Measurements from ENCODE around the gene SLC4A5. TPM values are rescaled to one million over a fixed set of nuclear protein-coding genes. Genes with fewer than 3 reads are reported as not detected.

Gene SLC4A5
- total RNA-seq, 4 donors from 2014 or later: 18.3 to 94.5 (median 59.8) TPM

DNA sequence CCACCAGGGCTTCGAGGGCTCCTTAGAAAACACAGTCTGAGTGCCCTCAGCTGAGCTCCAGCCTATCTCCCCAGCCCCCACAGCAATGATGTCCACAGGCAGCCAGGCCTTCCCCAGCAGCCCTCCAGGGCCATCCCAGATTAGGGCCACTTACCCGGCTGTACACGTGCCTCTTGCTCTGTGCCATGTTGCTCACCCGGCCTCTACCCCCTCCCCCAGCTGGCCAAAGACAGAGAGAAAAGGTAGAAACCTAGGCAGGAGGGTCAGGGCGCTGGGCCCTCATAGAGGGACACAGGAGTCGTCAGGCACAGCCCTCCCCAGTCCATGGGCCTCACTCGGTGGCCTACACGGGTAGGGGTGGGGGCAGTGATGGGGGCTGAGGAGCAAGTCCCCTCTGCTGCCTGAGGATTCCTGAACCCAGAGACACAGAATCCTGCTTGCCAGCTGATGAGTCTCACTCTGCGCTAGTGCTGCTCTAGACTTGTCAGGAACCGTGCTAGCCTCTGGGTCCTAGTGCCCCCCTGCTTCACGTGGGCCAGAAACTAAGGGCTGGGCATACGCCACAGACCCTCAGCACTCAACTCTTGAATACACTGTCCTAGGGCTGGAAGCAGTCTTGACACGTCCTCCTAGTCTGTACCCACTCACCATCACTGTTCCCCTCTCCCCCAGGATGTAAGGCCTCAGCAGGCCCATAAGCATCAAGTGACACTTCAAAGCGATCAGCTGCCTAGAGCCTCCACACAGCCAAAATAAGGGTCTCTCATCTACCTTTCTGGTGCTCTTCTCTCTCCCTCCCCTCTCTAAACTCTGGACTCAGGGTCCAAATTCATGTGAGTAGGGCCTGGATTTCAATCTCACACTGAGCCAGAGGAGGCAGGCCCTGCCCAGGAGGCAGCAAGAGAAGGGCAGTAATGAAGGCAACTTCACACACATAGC is 36.9 kb upstream of the SLC4A5 start, which contains the start of gene DCTN1:
Gene DCTN1 (minus strand): TSS at position 461 of the 939 bp plus-strand sequence. CDS start 274 bp downstream, at position 187.
- intact Hi-C loops (cut with DNase I): no loop called here
- no peak for TF ChIP-seq POLR2A (IDR thresholded peaks at IDR 0.05)
- TF ChIP-seq, protein P1, sequence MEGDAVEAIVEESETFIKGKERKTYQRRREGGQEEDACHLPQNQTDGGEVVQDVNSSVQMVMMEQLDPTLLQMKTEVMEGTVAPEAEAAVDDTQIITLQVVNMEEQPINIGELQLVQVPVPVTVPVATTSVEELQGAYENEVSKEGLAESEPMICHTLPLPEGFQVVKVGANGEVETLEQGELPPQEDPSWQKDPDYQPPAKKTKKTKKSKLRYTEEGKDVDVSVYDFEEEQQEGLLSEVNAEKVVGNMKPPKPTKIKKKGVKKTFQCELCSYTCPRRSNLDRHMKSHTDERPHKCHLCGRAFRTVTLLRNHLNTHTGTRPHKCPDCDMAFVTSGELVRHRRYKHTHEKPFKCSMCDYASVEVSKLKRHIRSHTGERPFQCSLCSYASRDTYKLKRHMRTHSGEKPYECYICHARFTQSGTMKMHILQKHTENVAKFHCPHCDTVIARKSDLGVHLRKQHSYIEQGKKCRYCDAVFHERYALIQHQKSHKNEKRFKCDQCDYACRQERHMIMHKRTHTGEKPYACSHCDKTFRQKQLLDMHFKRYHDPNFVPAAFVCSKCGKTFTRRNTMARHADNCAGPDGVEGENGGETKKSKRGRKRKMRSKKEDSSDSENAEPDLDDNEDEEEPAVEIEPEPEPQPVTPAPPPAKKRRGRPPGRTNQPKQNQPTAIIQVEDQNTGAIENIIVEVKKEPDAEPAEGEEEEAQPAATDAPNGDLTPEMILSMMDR (IDR thresholded peaks at IDR 0.05): no peak
- H3K9me3 ChIP-seq: no peaks in the 10 kb centered on the region
- peak; percentile 38 to 42 for DNase-seq
- H3K27me3 ChIP-seq: no peaks in the 10 kb centered on the region
- peaks cover 19 to 32% of the 10 kb centered on the region in 2 donors for H3K4me1 ChIP-seq
- H3K36me3 ChIP-seq: peaks cover 7 to 13% of the 10 kb centered on the region in 2 donors
- H3K27ac ChIP-seq: no peak within 1 kb of the TSS
- peak within 1 kb of the TSS in 1 of 3 donors; percentile 18 for H3K4me3 ChIP-seq (replicated peaks in 1 of 3)
- WGBS, 2 donors: 25 to 27% methylated on average over 8 to 14 of the region's 14 CpGs

DNA sequence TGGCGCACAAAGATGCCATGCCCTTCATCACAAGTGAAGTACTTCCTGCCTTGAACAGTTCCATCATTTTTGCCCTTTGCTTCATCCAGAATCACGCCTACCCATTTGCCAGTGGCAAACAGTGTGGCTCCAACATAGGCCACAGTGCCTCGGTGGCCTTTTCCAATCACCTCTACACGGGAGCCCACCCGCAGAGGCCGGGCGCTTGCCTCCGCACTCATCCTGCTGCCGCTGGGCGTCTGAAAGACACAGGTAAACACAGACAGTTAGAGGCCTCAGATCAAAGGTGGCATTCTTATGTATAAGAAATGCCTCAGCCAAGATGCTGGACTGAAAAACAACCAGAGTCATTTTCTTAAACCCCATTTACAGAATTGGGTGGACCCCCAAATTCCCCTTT is 34.8 kb upstream of the SLC4A5 start:
- H3K4me3 ChIP-seq (replicated peaks in 1 of 3): no peak overlapping the region
- no peaks in the 10 kb centered on the region for H3K9me3 ChIP-seq
- DNase-seq: no peak
- intact Hi-C loops (cut with DNase I): no loop called here
- no peak for TF ChIP-seq POLR2A (IDR thresholded peaks at IDR 0.05)
- TF ChIP-seq, protein P1 (IDR thresholded peaks at IDR 0.05): no peak
- peaks cover 7 to 13% of the 10 kb centered on the region in 2 donors for H3K36me3 ChIP-seq
- no peak overlapping the region for H3K27ac ChIP-seq
- H3K4me1 ChIP-seq: peaks cover 13 to 35% of the 10 kb centered on the region in 2 donors
- H3K27me3 ChIP-seq: no peaks in the 10 kb centered on the region
- 92 to 94% methylated on average over 10 of the region's 10 CpGs for WGBS, 2 donors

DNA sequence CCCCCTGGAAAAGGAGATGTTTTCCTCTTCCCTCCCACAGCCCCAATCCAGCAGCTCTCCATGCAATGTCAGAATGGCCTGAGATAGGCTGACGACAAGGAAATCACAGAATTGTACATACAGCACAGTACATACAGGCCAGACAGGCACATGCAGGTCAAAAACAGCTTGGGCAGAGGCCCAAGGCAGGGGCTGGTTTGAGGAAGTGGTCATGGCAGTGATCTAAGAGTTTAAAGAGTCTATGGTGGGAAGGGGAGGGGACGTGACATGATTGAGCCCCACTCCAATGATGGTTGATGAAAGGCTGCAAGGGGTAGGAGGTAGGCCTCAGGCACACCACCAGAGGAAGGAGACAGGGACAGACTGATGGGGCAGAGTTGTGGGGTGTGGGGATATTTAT is 32.6 kb upstream of the SLC4A5 start:
- H3K4me3 ChIP-seq (replicated peaks in 1 of 3): no peak overlapping the region
- DNase-seq: no peak
- peaks cover 11 to 16% of the 10 kb centered on the region in 2 donors for H3K36me3 ChIP-seq
- no peaks in the 10 kb centered on the region for H3K9me3 ChIP-seq
- 90 to 93% methylated on average over 2 of the region's 2 CpGs for WGBS, 2 donors
- no peak overlapping the region for H3K27ac ChIP-seq
- intact Hi-C loops (cut with DNase I): no loop called here
- H3K27me3 ChIP-seq: no peaks in the 10 kb centered on the region
- TF ChIP-seq POLR2A (IDR thresholded peaks at IDR 0.05): no peak
- TF ChIP-seq, protein P1 (IDR thresholded peaks at IDR 0.05): no peak
- H3K4me1 ChIP-seq: peaks cover 13 to 32% of the 10 kb centered on the region in 2 donors

DNA sequence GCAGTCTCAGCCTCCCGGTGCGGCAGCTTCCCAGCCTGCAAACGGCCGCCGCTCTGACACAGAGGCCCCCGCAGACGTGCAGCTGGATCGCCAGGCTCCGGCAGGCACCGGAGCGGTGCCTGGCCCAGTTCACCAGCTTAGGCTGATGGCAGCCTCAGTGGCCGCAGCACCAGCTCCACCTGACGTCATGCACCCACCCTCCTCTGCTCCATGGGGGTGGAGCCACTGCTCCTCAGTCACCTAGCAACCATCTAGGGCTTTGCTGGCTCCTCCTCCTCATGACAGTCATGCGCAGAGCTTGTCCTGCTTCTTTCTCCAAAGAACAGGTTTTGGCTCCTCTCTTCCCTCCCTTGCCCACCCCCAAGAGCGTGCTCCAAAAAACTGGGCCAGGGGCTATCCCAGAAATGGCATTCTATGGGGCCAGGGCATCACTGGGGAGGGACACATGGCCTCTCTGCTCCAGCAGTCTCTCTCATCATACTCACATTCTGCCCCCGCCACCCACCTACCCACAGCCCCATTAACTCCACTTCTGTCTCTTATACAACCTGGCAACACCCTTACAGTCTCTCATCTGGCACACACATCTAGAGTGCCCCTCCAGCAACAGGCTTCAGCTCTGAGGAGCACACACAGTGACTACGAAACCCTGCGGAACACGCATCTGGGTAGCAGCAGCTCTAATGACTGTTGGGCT is 31.4 kb upstream of the SLC4A5 start:
- H3K4me1 ChIP-seq: peaks cover 1 to 20% of the 10 kb centered on the region in 2 donors
- 33 to 54% methylated on average over 13 to 18 of the region's 19 CpGs for WGBS, 2 donors
- H3K36me3 ChIP-seq: peaks cover 23 to 28% of the 10 kb centered on the region in 2 donors
- no peaks in the 10 kb centered on the region for H3K9me3 ChIP-seq
- DNase-seq: peak; percentile 71 to 82
- intact Hi-C loops (cut with DNase I): no loop called here
- TF ChIP-seq, protein P1 (IDR thresholded peaks at IDR 0.05): no peak
- no peak for TF ChIP-seq POLR2A (IDR thresholded peaks at IDR 0.05)
- no peak overlapping the region for H3K27ac ChIP-seq
- no peak overlapping the region for H3K4me3 ChIP-seq (replicated peaks in 1 of 3)
- H3K27me3 ChIP-seq: no peaks in the 10 kb centered on the region

Measured in thyroid gland (tissue), 4 donors.